GF-D8 (cell line): Measurements from ENCODE around the gene ZFYVE16.
A peak's percentile ranks its signal among the peaks of the same experiment; 100 is the strongest.
"Not testable (repeated sequence)": the region's sequence is repeated elsewhere in the genome, so short reads cannot be mapped to it uniquely, and the experiment has no call there.

Experiments used
- DNase-seq: peaks from one replicate; lab custom pipeline; 2025; lab: John Stamatoyannopoulos, UW

ZFYVE16 gene

GRCh38 chr5:80411589-80412219 lies 3.8 kb downstream of the ZFYVE16 start:
- no peak for DNase-seq

DNA sequence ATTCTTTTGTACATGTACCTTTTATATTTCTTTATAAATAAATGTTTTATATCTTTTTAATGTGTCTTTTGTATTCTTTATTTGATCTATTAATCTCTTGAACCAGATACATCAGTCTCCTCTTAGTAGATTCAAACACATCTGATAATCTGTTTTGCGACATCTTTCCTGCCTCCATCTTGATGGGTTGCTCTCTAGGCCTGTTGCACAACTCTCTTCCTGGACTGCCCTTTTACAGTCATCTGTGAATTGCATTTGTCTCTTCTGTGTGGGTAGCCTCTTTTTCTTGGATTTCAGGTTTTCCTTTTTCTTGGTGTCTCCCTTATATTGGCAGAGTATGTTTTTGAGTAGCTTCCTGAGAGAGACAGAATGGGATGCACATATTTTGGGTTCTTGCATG lies 6.2 kb downstream of the ZFYVE16 start:
- peak; percentile 56 for DNase-seq

DNA sequence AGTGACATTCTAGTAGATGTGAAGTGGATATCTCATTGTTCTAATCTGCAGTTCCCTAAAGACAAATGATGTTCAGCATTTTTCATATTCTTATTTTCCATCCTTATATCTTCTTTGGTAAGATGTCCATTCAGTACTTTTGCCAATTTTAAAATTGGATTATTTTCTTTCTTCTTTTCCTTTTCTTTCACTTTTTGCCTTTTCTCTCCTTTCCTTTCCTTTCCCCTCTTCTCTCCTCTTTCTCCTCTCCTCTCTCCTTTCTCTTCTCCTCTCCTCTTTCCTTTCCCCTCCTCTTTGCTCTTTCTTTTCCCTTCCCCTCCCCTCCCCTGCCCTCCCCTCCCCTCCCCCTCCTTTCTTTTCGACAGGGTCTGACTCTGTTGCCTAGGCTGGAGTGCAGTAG lies 10.1 kb downstream of the ZFYVE16 start:
- DNase-seq = no peak

- not testable (repeated sequence) for DNase-seq
These were observed 16.5 kb downstream of the ZFYVE16 start for GRCh38 chr5:80424365-80424764.

- DNase-seq = no peak
These were observed 27.6 kb downstream of the ZFYVE16 start for GRCh38 chr5:80435476-80435875.

DNA sequence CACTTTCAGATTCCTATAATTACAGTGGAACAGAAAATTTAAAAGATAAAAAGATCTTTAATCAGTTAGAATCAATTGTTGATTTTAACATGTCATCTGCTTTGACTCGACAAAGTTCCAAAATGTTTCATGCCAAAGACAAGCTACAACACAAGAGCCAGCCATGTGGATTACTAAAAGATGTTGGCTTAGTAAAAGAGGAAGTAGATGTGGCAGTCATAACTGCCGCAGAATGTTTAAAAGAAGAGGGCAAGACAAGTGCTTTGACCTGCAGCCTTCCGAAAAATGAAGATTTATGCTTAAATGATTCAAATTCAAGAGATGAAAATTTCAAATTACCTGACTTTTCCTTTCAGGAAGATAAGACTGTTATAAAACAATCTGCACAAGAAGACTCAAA lies 29.5 kb downstream of the ZFYVE16 start:
- no peak for DNase-seq

GRCh38 chr5:80438739-80439138 lies 30.9 kb downstream of the ZFYVE16 start:
- no peak for DNase-seq

DNA sequence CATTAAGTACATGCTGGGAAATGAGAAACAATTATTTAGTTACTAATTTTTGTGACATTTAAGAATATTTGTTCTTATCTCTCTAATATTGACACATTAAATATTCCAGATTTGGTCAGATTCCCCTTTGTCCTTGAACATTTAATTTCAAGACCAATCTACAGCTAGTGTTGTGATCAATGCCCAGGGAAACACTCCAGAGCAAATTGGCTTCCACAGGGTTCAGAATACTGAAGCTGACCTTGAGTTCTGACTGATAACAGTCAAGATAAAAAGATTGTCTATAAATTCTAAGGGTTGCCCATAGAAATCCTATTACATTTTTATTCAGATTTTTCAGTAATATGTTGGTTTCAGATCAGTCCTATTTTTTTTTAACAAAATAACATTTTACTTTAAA lies 31.3 kb downstream of the ZFYVE16 start:
- DNase-seq = no peak

GRCh38 chr5:80442742-80443141 lies 34.9 kb downstream of the ZFYVE16 start:
- DNase-seq = no peak

DNA sequence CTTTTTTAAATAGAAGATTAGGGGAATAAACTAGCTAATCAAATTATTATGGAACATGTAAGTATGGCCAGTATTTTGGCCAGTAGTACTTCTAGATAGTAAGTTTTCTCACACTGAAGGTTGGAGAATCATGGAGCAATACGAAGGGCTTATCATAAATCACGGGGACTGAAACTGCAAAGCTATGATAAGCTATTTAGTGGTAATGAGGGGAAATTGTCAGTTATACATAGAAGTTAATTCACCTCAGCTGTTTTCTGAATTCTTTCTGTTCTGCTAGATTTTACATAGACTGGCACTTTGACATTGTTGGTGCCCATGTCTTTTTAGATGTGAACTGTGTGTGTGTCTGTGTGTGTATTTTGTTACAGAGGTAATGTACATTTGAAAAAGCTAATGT lies 45.5 kb downstream of the ZFYVE16 start:
- DNase-seq = no peak

GRCh38 chr5:80463269-80463668 lies 55.4 kb downstream of the ZFYVE16 start:
- DNase-seq = no peak

DNA sequence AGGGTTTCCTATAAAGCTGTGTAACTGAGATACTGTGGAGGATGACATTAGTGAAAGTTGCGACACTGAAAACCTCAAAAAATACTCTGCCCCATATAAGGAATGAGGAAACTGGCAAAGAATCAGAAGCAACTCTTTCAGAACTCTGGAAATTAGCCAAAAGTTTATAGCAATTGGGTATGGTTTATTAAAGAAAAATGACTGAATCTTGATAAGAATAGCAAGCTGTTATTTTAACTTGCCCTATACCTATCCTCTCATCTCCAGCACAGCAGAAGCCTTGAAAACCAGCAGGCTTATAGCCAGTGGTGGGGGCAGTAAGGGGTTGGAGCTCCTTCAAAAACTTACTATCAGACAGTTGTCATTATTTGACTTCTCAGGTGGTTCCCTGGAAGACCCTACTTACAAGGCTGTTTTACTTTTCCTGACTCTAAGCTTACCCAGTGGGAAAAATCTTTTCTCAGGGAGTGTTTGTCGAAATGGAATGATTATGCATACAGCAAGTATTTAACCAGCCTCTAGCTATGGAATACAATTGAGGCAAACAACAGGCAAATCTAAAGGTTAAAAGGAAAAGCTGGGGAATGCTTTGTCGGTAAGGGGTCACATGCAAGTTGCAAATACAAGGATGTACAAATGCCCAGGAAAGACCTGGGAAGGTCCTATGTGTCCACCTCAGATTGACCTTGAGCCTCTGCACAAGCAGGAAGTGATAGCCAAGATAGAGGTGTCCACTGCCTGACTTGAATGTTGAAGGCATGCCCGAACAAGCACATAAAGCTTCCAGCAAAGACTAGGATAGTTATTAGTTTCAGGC lies 59.0 kb downstream of the ZFYVE16 start:
- peak; percentile 5 for DNase-seq

GRCh38 chr5:80468131-80468530 lies 60.3 kb downstream of the ZFYVE16 start:
- no peak for DNase-seq

- not testable (repeated sequence) for DNase-seq
These were observed 62.8 kb downstream of the ZFYVE16 start for GRCh38 chr5:80470631-80471030.

- DNase-seq = no peak
These were observed 67.1 kb downstream of the ZFYVE16 start for GRCh38 chr5:80474929-80475328.

DNA sequence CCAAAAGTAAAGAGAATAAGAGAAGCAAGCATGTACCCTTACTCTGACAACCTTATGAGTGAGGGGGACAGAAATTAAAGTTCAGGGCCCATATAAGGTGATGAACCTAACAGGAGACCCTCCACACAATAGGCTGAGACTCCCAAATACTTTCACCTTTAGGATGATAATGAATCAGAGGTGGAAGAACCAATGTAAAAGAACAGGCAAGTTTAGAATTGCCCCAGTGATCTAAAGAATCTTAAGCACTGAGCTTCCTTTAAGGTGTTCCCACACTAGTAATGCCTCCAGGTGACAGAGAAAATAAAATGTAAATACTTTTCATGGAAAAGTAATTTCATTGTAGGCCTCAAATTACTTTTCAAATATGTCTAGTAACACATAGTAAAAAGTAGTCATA lies 71.8 kb downstream of the ZFYVE16 start:
- no peak for DNase-seq

DNA sequence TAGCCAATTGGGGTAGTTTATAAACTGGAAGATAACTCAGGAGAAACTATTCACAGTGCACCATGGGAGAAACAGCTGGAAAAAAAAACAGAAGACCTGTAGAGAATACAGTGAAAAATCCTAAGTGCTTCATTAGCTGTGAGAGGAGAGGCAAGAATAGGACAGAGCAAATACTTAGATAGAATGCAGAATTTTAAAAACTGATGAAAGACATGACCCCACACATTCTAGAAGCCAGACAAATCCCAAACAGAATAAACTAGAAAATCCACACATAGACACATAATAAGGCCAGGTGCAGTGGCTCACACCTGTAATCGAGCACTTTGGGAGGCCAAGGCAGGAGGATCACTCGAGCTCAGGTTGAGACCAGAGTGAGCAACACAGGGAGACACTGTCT lies 72.5 kb downstream of the ZFYVE16 start:
- no peak for DNase-seq

- DNase-seq = no peak
These were observed 73.4 kb downstream of the ZFYVE16 start for GRCh38 chr5:80481019-80481893.

DNA sequence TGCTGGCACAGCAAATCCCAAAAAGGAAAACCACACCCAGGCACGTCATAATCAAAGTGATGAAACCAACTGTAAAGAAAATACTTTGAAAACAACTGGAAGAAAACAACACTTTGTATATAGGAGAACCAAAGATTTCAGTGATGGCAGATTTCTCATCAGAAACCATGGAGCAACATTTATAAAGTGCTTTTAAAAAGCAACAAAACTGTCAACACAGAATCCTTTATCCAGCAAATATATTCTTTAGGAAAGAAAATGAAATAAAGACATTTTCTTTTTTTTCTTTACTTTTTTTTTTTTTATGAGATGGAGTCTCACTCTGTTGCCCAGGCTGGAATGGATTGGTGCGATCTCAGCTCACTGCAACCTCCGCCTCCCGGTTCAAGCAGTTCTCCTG lies 74.7 kb downstream of the ZFYVE16 start:
- DNase-seq = no peak

GRCh38 chr5:80483636-80484232 lies 75.9 kb downstream of the ZFYVE16 start:
- DNase-seq = no peak

DNA sequence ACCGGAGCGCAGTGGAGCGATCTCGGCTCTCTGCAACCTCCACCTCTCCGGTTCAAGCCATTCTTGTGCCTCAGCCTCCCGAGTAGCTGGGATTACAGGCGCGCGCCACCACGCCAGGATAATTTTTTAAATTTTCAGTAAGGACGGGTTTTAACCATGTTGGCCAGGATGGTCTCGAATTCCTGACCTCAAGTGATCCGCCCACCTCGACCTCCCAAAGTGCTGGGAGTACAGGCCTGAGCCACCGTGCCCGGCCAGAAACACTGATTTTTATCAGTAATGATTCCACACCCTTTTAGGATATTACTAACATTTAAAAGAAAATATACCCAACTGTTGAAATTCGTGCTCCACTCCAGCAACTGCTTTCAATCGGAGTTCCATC lies 79.6 kb downstream of the ZFYVE16 start:
- DNase-seq = no peak
